T47D (cell line): ENCODE measurements around the gene SNX12.
"Not testable (repeated sequence)": the region's sequence is repeated elsewhere in the genome, so short reads cannot be mapped to it uniquely, and the experiment has no call there.

Experiments used
- DNase-seq, 2 experiments: peaks; one replicate each; pipeline versions ENCODE4 v3.0.0 to v3.0.0-alpha.2; 2011 to 2012; ENCODE audit warnings: low read depth in 1 of 2, low spot score in 1 of 2
- JUND ChIP-seq: IDR thresholded peaks from 2 replicates; pipeline ENCODE4 v1.6.1; 2012; ENCODE audit warnings: low read depth
- in situ Hi-C: cut with HindIII; loops from 2 replicates; pipeline ENCODE4 v1.10.0; 2016; ENCODE audit warnings: low sequenced_read_pairs, low pct_unique_long_range_greater_than_20kb

The SNX12 gene

DNA sequence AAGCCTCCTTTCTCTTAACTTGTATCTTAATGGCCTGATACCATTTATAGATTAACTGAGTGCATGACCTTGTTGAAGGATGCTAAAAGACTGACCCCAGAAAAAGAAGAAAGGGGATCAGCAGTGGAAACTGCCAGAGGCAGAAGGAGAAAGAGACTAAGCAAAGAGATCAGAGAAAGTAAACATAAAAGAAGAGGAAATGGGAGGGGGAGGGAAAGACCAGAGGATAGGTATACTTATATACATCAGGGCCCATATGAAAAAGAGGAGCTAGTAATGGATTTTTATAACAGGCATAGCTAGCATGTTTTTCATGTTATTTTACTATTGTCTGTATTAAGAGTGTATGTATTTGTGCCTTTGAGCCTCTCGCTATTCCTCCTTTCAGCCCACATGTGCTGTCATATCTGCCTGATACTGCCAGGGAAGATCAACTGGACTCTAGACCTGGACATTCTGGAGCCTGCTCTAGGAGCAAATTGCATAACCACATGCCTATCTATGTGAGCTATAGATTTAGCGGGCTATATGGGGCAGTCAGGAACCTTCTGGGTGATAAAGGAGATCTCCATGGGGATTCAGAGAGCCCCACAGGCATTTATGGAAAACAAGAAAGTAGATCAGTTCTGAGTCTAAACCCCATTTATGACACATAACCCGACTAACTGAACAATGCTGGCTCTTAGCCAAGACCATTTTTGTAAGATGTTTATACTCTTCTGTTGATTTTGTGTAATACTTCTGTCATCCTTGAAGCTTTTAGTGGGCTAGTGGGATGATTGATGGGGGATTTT is 13.4 kb upstream of the SNX12 start:
- no peak for DNase-seq
- TF ChIP-seq JUND, result no peak
- in situ Hi-C loops, result no loop called here

DNA sequence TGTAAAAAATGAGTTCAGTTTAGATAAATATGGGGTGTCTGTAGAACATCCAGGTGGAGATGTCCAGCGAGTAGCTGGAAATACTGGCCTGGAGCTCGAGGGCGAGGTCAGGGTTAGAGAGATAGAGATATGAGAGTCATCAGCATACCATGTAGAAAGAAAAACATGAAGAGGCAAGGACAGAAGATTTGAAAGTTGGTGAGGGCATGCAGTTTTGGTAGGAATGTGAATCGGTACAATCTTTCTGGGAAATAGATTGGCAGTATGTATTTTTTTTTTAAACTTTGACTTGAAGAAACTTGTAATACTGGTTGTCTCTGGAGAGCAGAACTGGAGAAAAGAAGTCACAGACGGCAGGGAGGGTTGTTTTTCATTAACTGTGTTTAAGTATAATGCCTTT is 2.4 kb upstream of the SNX12 start:
- in situ Hi-C loops, result no loop called here
- no peak for TF ChIP-seq JUND
- no peak for DNase-seq

DNA sequence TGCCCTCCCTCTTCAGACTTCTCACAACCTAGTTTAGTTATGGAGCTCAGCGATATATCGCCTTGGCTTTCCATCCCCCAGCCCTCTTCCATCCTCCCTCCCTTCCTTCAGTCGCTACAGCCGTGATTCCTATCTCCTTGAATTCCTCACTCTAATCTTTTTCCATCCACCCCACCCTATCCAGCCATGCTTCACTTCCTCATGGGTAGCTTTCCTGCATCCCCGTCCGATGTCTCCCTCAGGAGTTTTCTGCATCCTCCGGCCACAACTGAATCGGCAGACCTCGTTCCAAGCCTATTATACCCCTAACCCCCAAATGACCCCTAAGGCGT is 456 bp downstream of the SNX12 start:
- TF ChIP-seq JUND, result no peak

DNA sequence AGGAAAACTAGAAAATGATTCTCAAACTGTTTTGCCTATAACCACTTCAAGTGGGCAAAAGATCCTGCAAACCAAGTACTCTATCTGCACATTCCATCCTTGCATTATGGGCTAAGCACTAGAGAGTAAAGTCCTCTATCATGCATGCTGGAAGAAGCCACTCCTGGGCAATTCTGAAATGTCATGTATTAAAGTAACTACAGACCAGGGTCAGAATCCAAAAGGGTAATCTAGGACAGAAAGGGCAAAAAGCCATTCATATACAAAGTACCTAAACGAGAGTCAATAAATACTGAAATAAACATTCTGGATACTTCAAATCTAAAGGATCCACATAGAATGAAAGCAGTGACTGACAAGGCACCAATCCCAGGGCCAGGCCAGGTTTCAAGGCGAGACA is 1.0 kb downstream of the SNX12 start:
- DNase-seq, result no peak
- TF ChIP-seq JUND, result no peak
- in situ Hi-C loops, result no loop called here

More for the DNA sequence above, 456 bp downstream of the SNX12 start:
- no peak for DNase-seq
- in situ Hi-C loops, result no loop called here

DNA sequence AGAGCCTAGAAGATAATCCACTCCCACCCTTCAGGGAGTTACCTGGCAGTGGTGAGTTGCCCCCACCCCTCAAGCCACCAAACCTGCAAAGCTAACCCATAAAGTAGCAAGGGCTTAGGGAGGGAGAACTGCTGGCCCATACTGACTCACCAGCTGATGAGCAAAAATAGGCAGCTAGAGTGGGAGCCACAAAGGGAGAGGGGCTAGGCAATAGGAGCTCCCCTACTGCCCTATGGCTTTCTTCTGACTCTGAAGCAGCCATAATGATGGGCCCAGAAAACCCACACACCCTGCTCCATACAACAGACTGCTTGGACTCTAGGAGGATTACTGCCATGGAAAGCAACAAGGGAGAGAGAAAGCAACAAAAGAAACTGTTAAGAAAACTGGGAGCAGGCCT is 8.0 kb downstream of the SNX12 start:
- DNase-seq, result no peak
- in situ Hi-C loops, result no loop called here
- TF ChIP-seq JUND, result no peak

DNA sequence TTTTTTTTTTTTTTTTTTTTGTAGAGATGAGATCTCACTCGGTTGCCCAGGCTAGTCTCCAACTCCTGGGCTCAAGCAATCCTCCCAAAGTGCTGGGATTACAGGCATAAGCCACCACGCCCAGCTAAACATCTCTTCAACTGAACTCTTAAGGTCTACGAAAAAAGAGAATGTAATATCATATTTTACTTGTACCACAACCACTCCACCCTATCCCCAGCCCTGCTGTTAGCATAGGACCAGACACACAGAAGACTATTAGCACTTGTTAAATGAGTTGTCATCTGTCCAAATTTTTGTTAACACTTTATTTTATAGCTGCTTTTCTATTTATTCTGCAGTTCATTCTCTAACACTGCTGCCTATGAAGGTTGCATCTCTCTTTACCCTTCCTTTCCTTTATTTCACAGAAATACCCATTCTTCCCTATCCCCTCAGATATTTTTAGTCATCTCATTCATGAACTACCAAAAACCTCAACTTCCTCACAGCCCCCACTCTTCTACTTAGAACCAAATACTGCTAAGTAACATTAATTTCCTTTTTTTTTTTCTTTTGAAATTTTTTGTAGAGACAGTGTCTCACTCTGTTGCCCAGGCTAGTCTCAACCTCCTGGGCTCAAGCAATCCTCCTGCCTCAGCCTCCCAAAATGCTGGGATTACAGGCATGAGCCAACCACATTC is 10.1 kb downstream of the SNX12 start:
- no peak for DNase-seq
- no peak for TF ChIP-seq JUND
- in situ Hi-C loops, result no loop called here

DNA sequence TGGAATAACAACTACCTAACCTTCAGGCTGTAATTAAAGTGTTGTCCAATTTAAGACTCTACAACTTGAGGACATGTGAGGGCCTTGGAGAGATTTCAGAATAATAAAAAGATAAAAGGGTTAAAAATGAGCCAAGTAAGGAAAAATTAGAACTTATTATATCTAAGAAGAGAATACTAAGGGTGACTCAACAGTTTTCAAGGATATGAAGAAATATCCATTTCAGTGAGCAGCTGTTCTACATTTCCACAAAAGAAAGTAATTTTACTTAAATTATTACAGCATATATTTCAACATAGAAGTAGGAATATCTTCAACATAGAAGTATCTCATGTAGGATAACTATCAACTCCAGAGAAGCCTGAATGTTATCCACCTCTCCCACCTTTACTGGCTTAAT is 11.3 kb downstream of the SNX12 start:
- DNase-seq, result no peak
- no peak for TF ChIP-seq JUND
- in situ Hi-C loops, result no loop called here

DNA sequence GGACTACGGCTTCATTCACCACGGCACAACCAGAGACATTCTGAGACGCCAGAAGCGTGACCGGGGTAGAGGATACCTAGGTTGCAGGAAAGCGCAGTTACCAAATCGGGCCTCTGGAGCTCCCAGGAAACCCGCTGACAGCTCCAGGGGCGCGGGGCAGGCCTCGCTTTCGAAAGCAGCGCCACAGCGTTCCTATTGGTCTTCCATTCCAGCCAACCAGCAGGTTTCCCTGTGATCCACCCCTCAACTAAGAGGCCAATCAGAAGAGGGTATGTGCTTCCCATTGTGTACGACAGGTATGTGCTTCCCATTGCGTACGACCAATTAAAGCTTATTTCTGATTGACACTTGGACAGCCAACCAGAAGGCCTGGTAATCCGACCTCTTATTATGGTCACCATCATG is 14.9 kb downstream of the SNX12 start:
- TF ChIP-seq JUND, result no peak
- in situ Hi-C loops, result no loop called here
- no peak for DNase-seq

DNA sequence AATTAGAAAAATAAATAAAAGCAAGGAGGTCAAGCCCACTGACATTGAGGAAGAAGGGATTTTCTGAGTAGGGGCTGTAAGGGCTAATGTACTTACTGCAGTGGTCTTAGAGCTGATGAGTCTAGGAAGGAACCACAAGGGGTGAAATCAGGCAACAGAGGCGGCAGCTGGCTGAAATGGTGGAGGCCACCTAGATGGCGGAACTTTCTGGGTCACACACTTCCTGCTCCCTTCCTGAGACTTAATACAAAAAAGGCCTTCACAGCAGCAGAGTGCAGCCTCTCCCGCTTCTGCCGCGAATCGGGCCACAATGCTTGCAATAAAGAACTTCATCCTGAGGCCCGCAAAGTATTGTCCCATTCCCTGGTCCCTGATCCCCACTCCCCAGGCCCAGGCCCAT is 15.4 kb downstream of the SNX12 start:
- in situ Hi-C loops, result no loop called here
- DNase-seq, result no peak
- TF ChIP-seq JUND, result no peak

DNA sequence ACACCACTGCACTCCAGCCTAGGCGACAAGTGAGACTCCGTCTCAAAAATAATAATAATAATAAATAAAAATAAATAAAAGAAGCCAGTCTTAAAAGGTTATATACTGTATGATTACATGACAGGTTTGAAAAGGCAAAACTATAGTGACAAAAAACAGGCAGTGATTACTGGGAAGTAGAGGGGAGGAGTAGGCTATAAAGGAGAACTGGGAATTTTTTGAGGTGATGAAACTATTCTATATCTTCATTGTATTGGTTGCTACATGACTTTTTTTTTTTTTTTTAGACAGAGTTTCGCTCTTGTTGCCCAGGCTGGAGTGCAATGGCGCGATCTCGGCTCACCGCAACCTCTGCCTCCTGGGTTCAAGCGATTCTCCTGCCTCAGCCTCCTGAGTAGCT is 20.2 kb downstream of the SNX12 start:
- DNase-seq, in situ Hi-C loops: not testable (repeated sequence)

DNA sequence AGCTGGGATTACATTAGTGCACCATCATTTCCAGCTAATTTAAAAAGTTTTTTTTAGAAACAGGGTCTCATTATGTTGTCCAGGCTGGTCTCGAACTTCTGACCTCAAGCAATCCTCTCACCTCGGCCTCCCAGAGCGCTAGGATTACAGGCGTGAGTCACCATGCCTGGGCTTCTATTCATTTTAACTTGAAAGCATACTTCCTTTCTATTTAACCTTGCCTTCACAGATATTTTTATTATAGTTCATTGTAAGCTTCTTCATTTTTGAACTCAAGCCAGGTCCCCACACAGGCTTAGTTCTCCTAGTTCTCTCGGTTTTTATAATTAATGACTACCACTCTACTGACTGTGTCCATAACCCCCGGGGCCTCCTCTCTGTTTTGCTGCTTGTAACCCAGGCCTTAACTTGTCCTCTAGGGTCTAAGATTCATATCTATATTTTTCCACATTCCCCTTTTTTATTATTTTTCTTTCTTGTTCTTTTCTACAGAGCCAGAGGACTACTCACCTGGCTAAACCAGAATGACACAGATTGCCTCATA is 50.7 kb downstream of the SNX12 start:
- in situ Hi-C loops, result no loop called here
- peak in 1 of 2 experiments; percentile 2 for DNase-seq
- no peak for TF ChIP-seq JUND
